ENCODE results near the gene TAF6. TPM values are rescaled to one million over a fixed set of nuclear protein-coding genes. Genes with fewer than 3 reads are reported as not detected.

TAF6 gene
- polyA plus RNA-seq, 1 donor from 2014 or later, result 31.5 TPM

DNA sequence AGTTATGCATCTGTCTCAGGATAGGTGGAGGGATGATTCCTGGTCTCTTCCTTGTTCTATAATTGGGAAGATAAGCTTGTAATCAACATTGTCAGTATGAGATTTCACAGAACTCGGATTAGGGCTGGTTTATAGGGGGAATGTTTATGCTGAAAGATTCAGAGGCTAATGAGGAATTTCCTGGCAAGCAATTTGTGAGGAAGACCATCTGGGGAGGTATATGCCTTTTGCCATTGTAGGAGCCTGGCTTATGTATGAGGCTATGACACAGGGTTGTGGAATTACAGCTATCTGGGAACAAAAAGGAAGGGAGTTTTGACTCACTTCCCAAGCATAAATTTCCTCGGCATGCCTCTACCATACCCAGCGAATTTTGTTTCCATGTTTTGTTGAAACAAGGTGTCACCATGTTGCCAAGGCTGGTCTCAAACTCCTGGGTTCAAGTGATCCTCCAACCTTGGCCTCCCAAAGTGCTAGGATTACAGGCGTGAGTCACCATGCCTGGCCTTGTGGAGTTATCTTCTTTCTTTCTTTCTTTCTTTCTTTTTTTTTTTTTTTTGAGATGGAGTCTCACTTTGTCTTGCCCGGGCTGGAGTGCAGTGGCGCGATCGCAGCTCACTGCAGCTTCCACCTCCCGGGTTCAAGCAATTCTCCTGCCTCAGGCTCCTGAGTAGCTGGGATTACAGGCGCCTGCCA lies 32.0 kb downstream of the TAF6 start:
- Mint-ChIP-seq H3K9me3 (no peaks in the 10 kb centered on the region), H3K4me3 (peak overlapping the region; percentile 3 to 95 (median 58)), H3K27ac (peak overlapping the region; percentile 2 to 99 (median 94)), H3K27me3 (peaks cover 2% of the 10 kb centered on the region), H3K36me3 (no peaks in the 10 kb centered on the region), H3K4me1 (peaks cover 18 to 22% (median 21%) of the 10 kb centered on the region in 3 donors)

DNA sequence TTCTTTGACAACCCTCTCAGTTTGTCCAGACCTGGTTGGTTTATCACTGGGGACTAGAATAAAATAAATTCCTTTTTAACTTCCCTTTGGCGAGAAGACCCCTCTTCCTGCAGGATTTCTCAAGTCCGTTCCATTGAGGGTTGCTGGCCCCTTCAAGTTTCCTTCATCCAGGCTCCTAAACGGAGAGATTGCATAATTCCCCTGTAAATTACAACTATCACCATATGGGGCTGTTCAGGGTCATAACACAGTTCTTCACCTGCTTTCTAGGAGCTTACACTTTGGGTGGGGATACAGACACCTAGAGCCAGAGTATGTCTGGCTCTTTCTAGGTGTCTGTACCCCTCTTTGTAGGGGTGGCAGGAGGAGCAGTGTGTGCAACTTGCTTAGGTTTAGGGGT lies 33.6 kb downstream of the TAF6 start:
- H3K27ac Mint-ChIP-seq, result peak overlapping the region in 2 of 3 donors; percentile 10 to 99
- no peaks in the 10 kb centered on the region for H3K9me3 Mint-ChIP-seq
- peaks cover 24 to 31% (median 26%) of the 10 kb centered on the region in 3 donors for H3K4me1 Mint-ChIP-seq
- peak overlapping the region in 2 of 4 donors; percentile 17 to 76 for H3K4me3 Mint-ChIP-seq
- no peaks in the 10 kb centered on the region for H3K36me3 Mint-ChIP-seq
- H3K27me3 Mint-ChIP-seq, result peaks cover 2% of the 10 kb centered on the region

DNA sequence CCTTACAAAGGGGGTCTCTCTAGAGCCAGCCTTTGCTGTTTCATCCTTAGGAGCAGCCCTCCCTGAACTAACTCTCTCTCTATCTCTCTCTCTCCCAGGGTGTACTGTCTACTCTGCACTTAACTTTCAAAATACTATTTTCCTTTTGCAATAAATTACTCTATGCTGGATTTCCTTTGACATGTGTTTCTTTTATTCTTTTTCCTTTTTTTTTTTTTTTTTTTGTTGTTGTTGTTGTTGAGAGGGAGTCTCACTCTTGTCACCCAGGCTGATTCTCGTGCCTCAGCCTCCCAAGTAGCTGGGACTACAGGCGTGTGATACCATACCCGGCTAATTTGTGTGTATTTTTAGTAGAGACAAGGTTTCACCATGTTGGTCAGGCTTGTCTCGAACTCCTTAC lies 36.2 kb downstream of the TAF6 start:
- Mint-ChIP-seq H3K4me3 (peak overlapping the region; percentile 78 to 96 (median 94)), H3K9me3 (no peaks in the 10 kb centered on the region), H3K36me3 (no peaks in the 10 kb centered on the region), H3K27me3 (no peaks in the 10 kb centered on the region), H3K27ac (peak overlapping the region; percentile 93 to 98 (median 97)), H3K4me1 (peaks cover 21 to 29% (median 24%) of the 10 kb centered on the region in 3 donors)

DNA sequence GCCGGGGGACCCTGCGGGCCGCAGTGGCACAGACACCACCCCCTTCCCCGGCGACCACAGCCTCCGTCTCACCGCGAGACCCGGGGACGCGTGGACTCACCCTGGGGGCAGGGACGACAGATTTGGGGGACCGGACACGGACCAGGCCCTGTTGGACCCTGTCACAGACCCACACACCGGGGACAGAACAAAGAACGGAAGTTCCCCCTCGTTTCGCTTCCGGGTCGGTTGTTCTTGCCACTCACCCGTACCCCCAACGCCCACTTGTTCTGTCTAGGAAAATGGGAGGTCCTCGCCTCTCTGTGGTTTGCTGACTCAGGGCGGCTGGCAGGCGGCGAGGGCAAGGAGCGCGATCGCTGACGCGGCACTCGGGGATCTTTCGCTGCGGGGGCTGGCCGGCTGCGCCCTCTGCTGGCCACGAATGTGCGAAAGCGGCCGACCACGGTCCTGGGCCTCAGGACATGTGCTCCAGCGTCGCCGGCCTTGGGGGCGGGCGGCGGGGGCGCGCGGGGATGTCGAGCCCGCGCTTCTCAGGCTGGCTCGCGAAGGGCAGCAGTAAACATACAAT lies 37.5 kb downstream of the TAF6 start, which contains the start of gene ZNF3:
TSS of gene ZNF3 (minus strand) at position 189 of the 568 bp plus-strand sequence. CDS start 4,366 bp downstream, outside the sequence.
- Mint-ChIP-seq H3K4me3 (peak within 1 kb of the TSS; percentile 78 to 96 (median 94)), H3K36me3 (no peaks in the 10 kb centered on the region), H3K9me3 (no peaks in the 10 kb centered on the region), H3K27me3 (no peaks in the 10 kb centered on the region), H3K4me1 (peaks cover 21 to 26% (median 25%) of the 10 kb centered on the region in 3 donors), H3K27ac (peak within 1 kb of the TSS; percentile 93 to 98 (median 97))

DNA sequence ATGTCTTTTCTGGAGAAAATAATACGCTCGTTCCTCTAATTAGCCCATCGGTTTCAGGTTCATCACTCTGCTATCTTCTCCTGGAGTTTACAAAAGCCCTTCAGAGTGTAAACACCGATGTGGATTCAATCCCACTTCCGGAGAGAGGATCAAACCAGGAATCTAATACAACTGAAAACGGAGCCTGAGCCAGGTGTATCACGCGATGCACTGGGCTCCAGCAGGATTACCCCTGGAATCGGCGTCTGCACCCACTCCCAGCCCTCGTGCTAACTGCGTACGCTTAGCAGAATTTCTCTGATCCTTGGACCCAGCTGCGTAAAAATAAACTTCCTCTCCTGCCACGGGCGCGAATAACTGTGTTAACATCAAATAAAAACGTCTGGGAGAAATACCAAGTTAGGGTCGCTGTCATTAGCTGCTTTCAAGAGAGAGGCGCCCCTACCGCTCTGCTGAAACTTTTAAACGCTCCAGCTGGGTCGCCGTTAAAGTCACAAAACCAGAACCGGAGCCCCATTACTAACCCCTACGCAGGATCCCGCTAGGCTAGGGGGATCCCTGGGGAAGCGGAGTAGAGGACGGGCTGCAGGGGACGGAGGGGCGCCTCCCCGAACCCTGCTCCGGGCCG lies 38.1 kb downstream of the TAF6 start:
- H3K27ac Mint-ChIP-seq, result peak overlapping the region; percentile 88 to 98 (median 93)
- H3K9me3 Mint-ChIP-seq, result no peaks in the 10 kb centered on the region
- H3K4me3 Mint-ChIP-seq, result peak overlapping the region; percentile 78 to 96 (median 94)
- peaks cover 21 to 26% (median 25%) of the 10 kb centered on the region in 3 donors for H3K4me1 Mint-ChIP-seq
- no peaks in the 10 kb centered on the region for H3K27me3 Mint-ChIP-seq
- no peaks in the 10 kb centered on the region for H3K36me3 Mint-ChIP-seq

DNA sequence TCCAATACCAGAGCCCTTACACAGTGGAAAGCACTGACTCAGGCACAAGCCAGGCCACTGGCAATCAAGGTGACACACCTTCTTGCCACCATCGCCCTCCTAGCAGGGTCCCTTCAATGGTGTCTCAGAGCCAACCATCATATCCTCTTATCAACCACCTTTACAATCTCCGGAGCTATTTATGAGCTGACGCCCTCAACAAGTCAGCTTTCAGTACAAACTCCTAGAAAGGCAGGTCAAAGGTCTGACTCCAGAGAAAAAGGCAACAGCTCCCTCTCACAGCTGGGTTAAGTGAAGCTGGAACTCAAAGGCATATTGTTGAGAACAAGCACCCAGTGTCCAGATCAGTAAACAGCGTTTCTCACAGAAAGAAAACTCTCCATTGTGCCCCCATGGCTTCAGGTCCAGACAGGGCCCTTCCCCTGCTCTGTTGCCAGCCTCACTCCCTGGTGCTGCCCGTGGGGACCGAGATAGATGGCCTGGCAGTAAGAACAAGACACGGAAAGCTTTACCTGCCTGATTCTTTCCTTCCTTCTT lies 40.1 kb downstream of the TAF6 start:
- Mint-ChIP-seq H3K27me3 (no peaks in the 10 kb centered on the region), H3K27ac (peak overlapping the region in 1 of 3 donors; percentile 69), H3K9me3 (no peaks in the 10 kb centered on the region), H3K4me3 (peak overlapping the region in 3 of 4 donors; percentile 36 to 78 (median 70)), H3K4me1 (peaks cover 24 to 25% (median 24%) of the 10 kb centered on the region in 3 donors), H3K36me3 (peaks cover 7% of the 10 kb centered on the region)

DNA sequence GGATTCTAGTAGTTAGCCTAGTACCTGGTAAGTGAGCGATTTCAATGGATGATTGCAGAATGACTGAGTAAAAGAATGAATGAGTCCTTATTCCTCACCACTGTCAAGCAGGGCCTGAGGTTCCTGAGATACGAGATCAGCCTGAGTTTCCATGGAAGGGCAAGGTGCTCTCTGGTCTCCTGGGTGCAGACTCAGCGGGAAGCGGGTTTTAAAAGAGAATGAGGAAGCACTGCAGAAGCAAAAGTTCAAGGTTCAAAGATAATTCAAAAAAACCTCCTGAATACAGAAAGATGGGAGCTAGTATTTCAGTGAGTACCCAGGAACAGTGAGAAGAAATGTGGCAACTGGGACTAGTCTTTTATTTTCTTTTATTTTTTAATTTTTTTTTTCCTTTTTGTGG lies 42.0 kb downstream of the TAF6 start:
- Mint-ChIP-seq H3K27ac (peak overlapping the region in 2 of 3 donors; percentile 39 to 69), H3K9me3 (peaks cover 3 to 7% (median 4%) of the 10 kb centered on the region in 3 donors), H3K4me1 (peaks cover 16 to 19% (median 17%) of the 10 kb centered on the region in 3 donors), H3K4me3 (peak overlapping the region in 1 of 4 donors; percentile 69), H3K36me3 (peaks cover 17% of the 10 kb centered on the region), H3K27me3 (no peaks in the 10 kb centered on the region)

DNA sequence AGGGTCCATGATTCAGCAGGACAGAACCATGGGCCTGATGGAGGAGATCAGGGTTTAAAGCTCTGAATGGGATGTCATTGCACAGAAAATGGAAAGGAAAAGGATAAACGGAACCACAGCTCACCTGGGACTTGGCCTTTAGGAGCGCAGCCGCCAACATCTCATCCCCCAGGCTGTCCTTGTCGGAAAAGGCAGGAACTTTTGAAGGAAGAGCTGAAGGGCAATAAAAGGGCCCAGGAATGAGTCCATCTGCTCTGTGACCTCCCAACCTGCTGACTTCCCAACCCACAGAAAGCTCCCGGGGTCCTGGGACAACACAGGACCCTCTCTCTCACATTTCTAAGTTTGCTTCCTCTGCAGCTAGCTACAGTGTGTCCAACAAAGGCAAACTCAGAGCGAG lies 43.7 kb downstream of the TAF6 start:
- H3K4me1 Mint-ChIP-seq, result peaks cover 6 to 11% (median 10%) of the 10 kb centered on the region in 3 donors
- H3K27ac Mint-ChIP-seq, result no peak overlapping the region

DNA sequence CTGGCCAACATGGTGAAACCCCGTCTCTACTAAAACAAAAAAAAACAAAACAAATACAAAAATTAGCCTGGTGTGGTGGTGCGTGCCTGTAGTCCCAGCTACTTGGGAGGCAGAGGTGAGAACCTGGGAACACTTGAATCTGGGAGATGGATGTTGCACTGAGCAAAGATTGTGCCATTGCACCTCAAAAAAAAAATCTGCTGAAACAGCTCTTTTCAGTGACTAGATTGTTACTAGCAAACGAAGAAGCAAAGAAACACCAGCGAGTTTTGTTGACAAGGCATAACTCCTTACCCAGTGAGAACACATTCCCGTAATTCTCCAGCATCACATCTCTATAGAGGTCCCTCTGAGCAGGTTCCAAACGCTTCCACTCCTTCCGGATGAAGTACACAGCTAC lies 44.3 kb downstream of the TAF6 start:
- Mint-ChIP-seq H3K27me3 (no peaks in the 10 kb centered on the region), H3K4me1 (peaks cover 6% of the 10 kb centered on the region in 3 donors), H3K4me3 (no peak overlapping the region), H3K9me3 (peaks cover 7 to 23% (median 17%) of the 10 kb centered on the region in 3 donors), H3K36me3 (peaks cover 39% of the 10 kb centered on the region), H3K27ac (no peak overlapping the region)

More for the DNA sequence above, 43.7 kb downstream of the TAF6 start:
- H3K36me3 Mint-ChIP-seq, result peaks cover 33% of the 10 kb centered on the region
- H3K9me3 Mint-ChIP-seq, result peaks cover 5 to 23% (median 17%) of the 10 kb centered on the region in 3 donors
- H3K4me3 Mint-ChIP-seq, result peak overlapping the region in 1 of 4 donors; percentile 55
- H3K27me3 Mint-ChIP-seq, result no peaks in the 10 kb centered on the region

DNA sequence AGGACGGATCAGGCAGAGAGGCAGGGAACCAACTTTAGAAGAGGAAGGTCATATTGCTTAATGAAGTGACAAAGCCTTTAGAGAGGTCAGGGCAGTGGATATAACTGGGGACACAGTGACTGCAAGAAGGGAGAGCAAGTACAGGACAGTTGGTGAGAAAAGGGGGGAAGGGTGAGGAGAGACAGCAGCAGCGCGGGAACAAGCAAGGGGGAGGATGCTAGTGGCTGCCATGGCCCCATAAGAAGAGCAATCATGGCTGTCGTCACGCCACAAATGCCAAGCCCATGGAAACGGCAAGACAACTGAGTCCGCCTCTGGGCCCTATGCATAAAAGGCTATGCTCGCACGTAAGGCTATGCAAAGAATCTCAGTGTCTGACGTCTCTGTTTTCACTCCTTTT lies 46.7 kb downstream of the TAF6 start:
- Mint-ChIP-seq H3K27me3 (no peaks in the 10 kb centered on the region), H3K36me3 (peaks cover 46% of the 10 kb centered on the region), H3K9me3 (peaks cover 7 to 23% (median 17%) of the 10 kb centered on the region in 3 donors), H3K27ac (no peak overlapping the region), H3K4me1 (peaks cover 0 to 3% (median 2%) of the 10 kb centered on the region in 3 donors), H3K4me3 (peak overlapping the region in 1 of 4 donors; percentile 6)

DNA sequence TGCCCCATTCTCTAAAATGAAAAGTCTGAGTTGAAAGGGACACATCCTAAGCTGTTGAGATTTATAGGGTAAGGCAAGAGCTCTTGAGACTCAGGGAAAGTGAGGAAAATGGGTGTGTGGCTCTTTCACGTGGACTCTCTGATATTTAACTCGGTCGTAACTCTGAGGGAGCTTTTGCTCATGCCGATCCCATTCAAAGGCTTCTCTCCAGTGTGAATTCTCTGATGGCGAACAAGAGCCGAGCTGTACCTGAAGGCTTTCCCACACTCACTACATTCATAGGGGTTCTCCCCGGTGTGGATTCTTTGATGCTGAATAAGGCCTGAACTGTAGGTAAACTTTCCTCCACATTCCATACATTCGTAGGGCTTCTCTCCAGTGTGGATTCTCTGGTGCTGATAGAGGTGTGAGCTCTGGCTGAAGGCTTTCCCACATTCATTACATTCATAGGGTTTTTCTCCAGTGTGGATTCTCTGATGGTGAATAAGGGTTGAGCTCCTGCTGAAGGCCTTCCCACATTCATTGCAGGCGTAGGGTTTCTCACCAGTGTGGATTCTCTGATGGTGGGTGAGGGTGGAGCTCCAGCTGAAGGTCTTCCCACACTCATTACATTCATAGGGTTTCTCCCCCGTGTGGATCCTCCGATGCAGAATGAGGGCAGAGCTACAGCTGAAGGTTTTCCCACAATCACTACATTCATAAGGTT lies 48.0 kb downstream of the TAF6 start:
- H3K27ac Mint-ChIP-seq, result peak overlapping the region in 2 of 3 donors; percentile 39 to 42

DNA sequence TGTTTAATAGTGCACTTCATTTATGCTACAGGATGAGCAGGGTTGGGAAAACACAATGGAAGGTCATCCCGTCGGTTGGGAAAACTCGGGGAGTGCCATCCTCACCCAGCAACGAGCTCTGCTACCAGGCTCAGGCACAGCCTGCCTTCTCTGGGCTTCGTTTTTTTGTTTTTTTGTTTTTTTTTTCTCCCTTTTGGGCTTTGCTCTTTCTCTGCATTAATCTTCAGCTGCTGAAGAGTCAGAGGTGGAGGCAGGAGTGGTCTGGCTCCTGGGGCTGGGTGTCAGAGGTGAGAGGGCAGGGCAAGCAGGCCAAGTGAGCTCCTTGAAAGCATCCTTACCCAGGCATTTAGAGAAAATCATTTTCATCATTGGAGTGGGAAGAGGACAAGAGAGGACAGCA lies 49.2 kb downstream of the TAF6 start:
- peak overlapping the region in 1 of 3 donors; percentile 62 for H3K27ac Mint-ChIP-seq
- H3K27me3 Mint-ChIP-seq, result no peaks in the 10 kb centered on the region
- H3K4me3 Mint-ChIP-seq, result no peak overlapping the region

More for the DNA sequence above, 48.0 kb downstream of the TAF6 start:
- Mint-ChIP-seq H3K36me3 (peaks cover 46% of the 10 kb centered on the region), H3K27me3 (no peaks in the 10 kb centered on the region), H3K4me3 (no peak overlapping the region), H3K9me3 (peaks cover 7 to 23% (median 17%) of the 10 kb centered on the region in 3 donors), H3K4me1 (peaks cover 0 to 3% (median 0%) of the 10 kb centered on the region in 3 donors)

DNA sequence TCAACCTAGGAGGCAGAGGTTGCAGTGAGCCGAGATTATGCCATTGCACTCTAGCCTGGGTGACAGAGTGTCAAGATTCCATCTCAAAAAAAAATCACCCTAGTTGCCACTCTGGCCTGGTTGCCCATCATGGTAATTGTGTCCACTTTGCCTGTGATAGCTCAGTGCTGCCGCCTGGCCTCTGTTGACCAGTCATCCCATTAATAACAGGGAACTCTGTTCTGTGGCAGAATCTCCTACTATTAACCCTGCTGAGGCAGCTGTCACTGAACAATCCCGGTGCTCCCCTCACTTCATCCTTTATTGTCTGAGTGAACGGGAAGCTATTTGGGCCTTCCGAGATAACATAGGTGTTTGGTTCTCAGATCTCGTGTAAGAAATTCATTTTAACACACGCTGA lies 52.2 kb downstream of the TAF6 start:
- peaks cover 26% of the 10 kb centered on the region for H3K36me3 Mint-ChIP-seq
- peak overlapping the region in 1 of 3 donors; percentile 11 for H3K27ac Mint-ChIP-seq
- peak overlapping the region in 1 of 4 donors; percentile 45 for H3K4me3 Mint-ChIP-seq

More for the DNA sequence above, 49.2 kb downstream of the TAF6 start:
- H3K4me1 Mint-ChIP-seq, result no peaks in the 10 kb centered on the region
- H3K36me3 Mint-ChIP-seq, result peaks cover 46% of the 10 kb centered on the region
- peaks cover 7 to 23% (median 17%) of the 10 kb centered on the region in 3 donors for H3K9me3 Mint-ChIP-seq

More for the DNA sequence above, 52.2 kb downstream of the TAF6 start:
- peaks cover 2 to 13% (median 11%) of the 10 kb centered on the region in 3 donors for H3K9me3 Mint-ChIP-seq
- H3K27me3 Mint-ChIP-seq, result no peaks in the 10 kb centered on the region
- H3K4me1 Mint-ChIP-seq, result peaks cover 0 to 1% (median 0%) of the 10 kb centered on the region in 3 donors
